T-cell (primary cell): ENCODE results near the gene UMAD1. TPM values are rescaled to one million over a fixed set of nuclear protein-coding genes. Genes with fewer than 3 reads are reported as not detected.

Experiments
- ATAC-seq, 4 experiments: fragments of 200-7000 bp in 3 of 4; fragments of 150-1000 bp in 1 of 4; cut with Tn5 transposase; replicated peaks in 1 of 4; 1 replicate in 3 of 4; 2 replicates in 1 of 4; pipeline ENCODE4 v1.10.0; 2021; ENCODE audit warnings: moderate library complexity in 3 of 4, mild to moderate bottlenecking in 2 of 4, moderate number of reproducible peaks in 1 of 4
- CTCF ChIA-PET, 2 donors: fragments of 300-600 bp; sonication (Branson Sonifier 250); formaldehyde crosslinking; loops; one replicate each; lab custom pipeline; 2022; ENCODE audit warnings: antibody characterized with exemption in 2 of 2; lab: Charles Lee
- POLR2A ChIA-PET, 2 donors: fragments of 300-600 bp; sonication (Branson Sonifier 250); formaldehyde crosslinking; loops; one replicate each; lab custom pipeline; 2022; ENCODE audit warnings: antibody characterized with exemption in 2 of 2; lab: Charles Lee
- DNase-seq, 35 experiments: peaks; one replicate each; pipeline versions ENCODE4 v3.0.0 to v3.0.0-alpha.2; 2013 to 2023
- H3K27ac ChIP-seq: one replicate; pipeline ENCODE4 v1.5.1; 2013; ENCODE audit warnings: low read length
- H3K27me3 ChIP-seq, 2 experiments: replicated peaks in 1 of 2; 1 replicate in 1 of 2; 2 replicates in 1 of 2; pipeline versions ENCODE4 v1.6.1 to v1.7.0; 2013; ENCODE audit warnings: low read length in 1 of 2, mixed read lengths in 1 of 2; ENCODE audit not compliant: control insufficient read depth in 2 of 2, insufficient read depth in 2 of 2; ENCODE audit errors: extremely low read depth in 1 of 2
- H3K36me3 ChIP-seq, 2 donors: 1 replicate in 1 of 2; 2 replicates in 1 of 2; pipeline versions ENCODE4 v1.6.1 to v1.7.0; 2013; ENCODE audit warnings: low read length in 1 of 2; ENCODE audit not compliant: control insufficient read depth in 2 of 2, insufficient read depth in 1 of 2; ENCODE audit errors: extremely low read depth in 1 of 2
- H3K4me1 ChIP-seq, 2 experiments: 1 replicate in 1 of 2; 2 replicates in 1 of 2; pipeline versions ENCODE4 v1.6.1 to v1.7.0; 2013; ENCODE audit warnings: low read length in 2 of 2, mixed read lengths in 1 of 2; ENCODE audit not compliant: insufficient read depth in 2 of 2, control insufficient read depth in 1 of 2; ENCODE audit errors: extremely low read depth in 1 of 2
- H3K4me3 ChIP-seq, 2 donors: 1 replicate in 1 of 2; 2 replicates in 1 of 2; pipeline versions ENCODE4 v1.5.1 to v1.7.0; 2013; ENCODE audit warnings: mild to moderate bottlenecking in 2 of 2, low read length in 1 of 2, moderate library complexity in 1 of 2; ENCODE audit not compliant: control insufficient read depth in 1 of 2; ENCODE audit errors: extremely low read depth in 1 of 2
- H3K9me3 ChIP-seq: 2 replicates; pipeline ENCODE4 v1.7.0; 2013
- H3K27ac Mint-ChIP-seq, 2 donors: one replicate each; pipeline ENCODE4 v1.8.0; 2020 to 2021; ENCODE audit warnings: mild to moderate bottlenecking in 2 of 2, mixed read lengths in 2 of 2
- H3K27me3 Mint-ChIP-seq, 2 donors: one replicate each; pipeline ENCODE4 v1.8.0; 2021 to 2022; ENCODE audit warnings: mixed read lengths in 2 of 2
- H3K36me3 Mint-ChIP-seq: one replicate; pipeline ENCODE4 v1.8.0; 2021; ENCODE audit warnings: mixed read lengths
- H3K4me1 Mint-ChIP-seq, 3 donors: one replicate each; pipeline ENCODE4 v1.8.0; 2020 to 2022; ENCODE audit warnings: mixed read lengths in 3 of 3, mild to moderate bottlenecking in 1 of 3
- H3K4me3 Mint-ChIP-seq, 3 donors: one replicate each; pipeline ENCODE4 v1.8.0; 2020 to 2022; ENCODE audit warnings: mild to moderate bottlenecking in 3 of 3, mixed read lengths in 3 of 3, moderate library complexity in 3 of 3
- H3K9me3 Mint-ChIP-seq, 3 donors: one replicate each; pipeline ENCODE4 v1.8.0; 2020 to 2022; ENCODE audit warnings: mixed read lengths in 3 of 3
- WGBS: methylation state at CpG from one replicate; pipeline ENCODE4 v1.1.5; 2013; ENCODE audit warnings: missing lambda C conversion rate; ENCODE audit not compliant: insufficient coverage; 5-methylcytosine and 5-hydroxymethylcytosine counted together
- total RNA-seq, 35 experiments: library from RNA in 6 of 35; stranded (reverse) in 6 of 35; fragments of 120-200 nt in 1 of 35; gene quantifications; one replicate each; pipeline versions ENCODE4 v1.2.1 to v1.2.4 and lab custom pipeline; 2013 to 2026

Gene UMAD1
- total RNA-seq, 5 donors from 2014 or later (not counting 1 experiment from before 2014, with no cell fraction given) = 13.8 to 19.8 (median 16.6) TPM

- H3K9me3 ChIP-seq = no peaks in the 10 kb centered on the region
- H3K4me3 Mint-ChIP-seq = no peak overlapping the region
- H3K27ac Mint-ChIP-seq = no peak overlapping the region
- H3K4me1 ChIP-seq = no peaks in the 10 kb centered on the region
- ChIA-PET CTCF (interaction anchor here in 1 of 2 donors (1.0 kb wide), 1 partner anchor 69 kb away, joined by 3 read pairs; no protein-coding TSS in a partner anchor), POLR2A (interaction anchor here in 1 of 2 donors (0.6 kb wide), 1 partner anchor 1207 kb away, joined by 3 read pairs; no protein-coding TSS in a partner anchor)
- no peaks in the 10 kb centered on the region for H3K9me3 Mint-ChIP-seq
- H3K4me1 Mint-ChIP-seq = peaks cover 29 to 37% (median 29%) of the 10 kb centered on the region in 3 donors
- no peaks in the 10 kb centered on the region for H3K36me3 ChIP-seq
- H3K27ac ChIP-seq = no peak overlapping the region
- ATAC-seq (no peak), DNase-seq (no peak)
- peaks cover 26% of the 10 kb centered on the region for H3K36me3 Mint-ChIP-seq
- H3K4me3 ChIP-seq = no peak overlapping the region
- H3K27me3 ChIP-seq = no peaks in the 10 kb centered on the region
- H3K27me3 Mint-ChIP-seq = no peaks in the 10 kb centered on the region
- 71% methylated on average over 1 of the region's 1 CpG for WGBS
Measured at GRCh38 chr7:7687800-7688199, 47.2 kb downstream of the UMAD1 start.

- no peaks in the 10 kb centered on the region for H3K9me3 ChIP-seq
- H3K27ac ChIP-seq = no peak overlapping the region
- CTCF ChIA-PET = interaction anchor here in 1 of 2 donors (1.0 kb wide), 1 partner anchor 69 kb away, joined by 3 read pairs; no protein-coding TSS in a partner anchor
- H3K27me3 ChIP-seq = no peaks in the 10 kb centered on the region
- H3K9me3 Mint-ChIP-seq = no peaks in the 10 kb centered on the region
- H3K4me3 Mint-ChIP-seq = no peak overlapping the region
- peaks cover 25 to 33% (median 29%) of the 10 kb centered on the region in 3 donors for H3K4me1 Mint-ChIP-seq
- no peaks in the 10 kb centered on the region for H3K27me3 Mint-ChIP-seq
- no peak for ATAC-seq
- no peaks in the 10 kb centered on the region for H3K36me3 ChIP-seq
- POLR2A ChIA-PET = interaction anchor here in 1 of 2 donors (0.6 kb wide), 1 partner anchor 1208 kb away, joined by 3 read pairs; no protein-coding TSS in a partner anchor
- no peaks in the 10 kb centered on the region for H3K4me1 ChIP-seq
- no peak overlapping the region for H3K4me3 ChIP-seq
- no peak overlapping the region for H3K27ac Mint-ChIP-seq
- 75% methylated on average over 3 of the region's 6 CpGs for WGBS
- H3K36me3 Mint-ChIP-seq = peaks cover 26% of the 10 kb centered on the region
- no peak for DNase-seq
Measured at GRCh38 chr7:7688310-7688709, 47.8 kb downstream of the UMAD1 start.

DNA sequence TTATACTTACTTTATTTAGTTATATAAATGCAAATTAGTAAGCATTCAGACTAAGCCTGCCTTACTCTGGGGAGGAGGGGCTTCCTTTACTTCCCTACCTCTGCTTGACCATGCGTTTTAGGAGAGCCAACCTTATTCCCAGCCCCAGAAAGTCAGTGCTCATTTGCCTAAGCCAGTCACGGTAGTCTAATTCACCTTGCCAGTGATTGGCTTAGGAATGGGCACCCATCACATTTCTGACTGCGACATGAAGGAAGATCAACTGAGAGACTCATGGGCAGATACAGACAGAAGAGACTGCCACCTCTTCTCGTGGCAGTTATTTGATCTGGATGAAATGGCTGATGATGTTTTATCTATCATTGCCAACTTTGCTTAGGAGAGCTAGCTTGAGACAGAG lies 48.4 kb downstream of the UMAD1 start:
- Mint-ChIP-seq H3K4me1 (peaks cover 25 to 31% (median 29%) of the 10 kb centered on the region in 3 donors), H3K9me3 (no peaks in the 10 kb centered on the region), H3K27me3 (no peaks in the 10 kb centered on the region), H3K4me3 (no peak overlapping the region), H3K27ac (no peak overlapping the region), H3K36me3 (peaks cover 26% of the 10 kb centered on the region)
- Histone ChIP-seq H3K27me3 (no peaks in the 10 kb centered on the region), H3K4me1 (no peaks in the 10 kb centered on the region), H3K27ac (no peak overlapping the region), H3K9me3 (no peaks in the 10 kb centered on the region), H3K4me3 (no peak overlapping the region), H3K36me3 (no peaks in the 10 kb centered on the region)
- ATAC-seq (no peak), DNase-seq (no peak)
- ChIA-PET CTCF (interaction anchor here in 1 of 2 donors (0.6 kb wide), 1 partner anchor 167 kb away, joined by 7 read pairs; no protein-coding TSS in a partner anchor), POLR2A (no interaction called here)
- WGBS = 87% methylated on average over 4 of the region's 4 CpGs

- no peaks in the 10 kb centered on the region for H3K27me3 Mint-ChIP-seq
- peaks cover 19 to 27% (median 20%) of the 10 kb centered on the region in 3 donors for H3K4me1 Mint-ChIP-seq
- H3K9me3 ChIP-seq = no peaks in the 10 kb centered on the region
- ATAC-seq = no peak
- H3K27ac Mint-ChIP-seq = no peak overlapping the region
- no peaks in the 10 kb centered on the region for H3K4me1 ChIP-seq
- POLR2A ChIA-PET = no interaction called here
- no peaks in the 10 kb centered on the region for H3K36me3 ChIP-seq
- CTCF ChIA-PET = interaction anchor here (3.7 to 3.9 kb wide), 2 partner anchors 13 kb away, joined by 14 to 18 read pairs; no protein-coding TSS in a partner anchor
- peaks cover 29% of the 10 kb centered on the region for H3K36me3 Mint-ChIP-seq
- peaks cover 2 to 4% (median 3%) of the 10 kb centered on the region in 3 donors for H3K9me3 Mint-ChIP-seq
- no peak overlapping the region for H3K4me3 Mint-ChIP-seq
- H3K27me3 ChIP-seq = no peaks in the 10 kb centered on the region
- H3K4me3 ChIP-seq = no peak overlapping the region
- DNase-seq = no peak
- no peak overlapping the region for H3K27ac ChIP-seq
Measured at GRCh38 chr7:7693881-7694280, 53.3 kb downstream of the UMAD1 start.

- no peak for ATAC-seq
- no peak for DNase-seq
- Mint-ChIP-seq H3K27ac (no peak overlapping the region), H3K9me3 (peaks cover 2 to 4% (median 3%) of the 10 kb centered on the region in 3 donors), H3K4me1 (peaks cover 19 to 26% (median 22%) of the 10 kb centered on the region in 3 donors), H3K4me3 (no peak overlapping the region), H3K27me3 (no peaks in the 10 kb centered on the region), H3K36me3 (peaks cover 26% of the 10 kb centered on the region)
- no peak overlapping the region for H3K4me3 ChIP-seq
- WGBS = no CpG with 5 or more reads among the region's 3 CpGs
- no peaks in the 10 kb centered on the region for H3K27me3 ChIP-seq
- H3K27ac ChIP-seq = no peak overlapping the region
- no peaks in the 10 kb centered on the region for H3K4me1 ChIP-seq
- H3K9me3 ChIP-seq = no peaks in the 10 kb centered on the region
- H3K36me3 ChIP-seq = no peaks in the 10 kb centered on the region
- POLR2A ChIA-PET = interaction anchor here in 1 of 2 donors (0.7 kb wide), 1 partner anchor 117 kb away, joined by 4 read pairs; no protein-coding TSS in a partner anchor
- CTCF ChIA-PET = interaction anchor here in 1 of 2 donors (3.7 kb wide), 1 partner anchor 13 kb away, joined by 18 read pairs; no protein-coding TSS in a partner anchor
Measured at GRCh38 chr7:7694542-7694941, 54.0 kb downstream of the UMAD1 start.

DNA sequence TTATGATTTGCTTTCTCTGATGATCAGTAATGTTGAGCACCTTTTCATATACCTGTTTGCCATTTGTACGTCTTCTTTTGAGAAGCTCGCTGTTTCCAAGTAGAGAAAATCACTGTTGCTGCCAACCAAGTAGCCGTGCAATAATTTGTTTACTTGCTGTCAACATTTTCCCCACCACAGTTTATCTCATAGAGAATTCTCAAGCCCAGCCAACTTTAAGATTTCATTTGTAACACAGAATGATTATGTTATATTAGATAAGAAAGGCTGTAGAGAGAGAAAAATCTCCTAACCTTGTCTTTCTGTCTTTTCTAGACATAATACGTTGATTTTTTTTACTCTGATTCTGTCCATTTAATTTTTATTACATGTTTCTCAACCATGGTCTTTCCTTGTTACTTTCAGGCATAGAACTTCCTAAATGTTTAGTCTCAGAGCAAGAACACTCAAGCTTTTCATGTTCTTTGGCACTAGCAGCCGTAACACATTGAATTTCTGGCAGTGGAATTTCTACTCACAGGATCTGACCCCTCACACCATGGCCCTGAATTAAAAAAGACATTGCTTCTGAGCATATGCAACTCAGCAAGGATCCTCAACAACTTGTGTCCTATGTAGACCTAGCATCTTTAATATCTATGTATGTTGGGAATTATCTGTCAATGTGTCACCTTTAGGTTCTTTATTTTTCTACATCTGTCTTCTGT lies 54.7 kb downstream of the UMAD1 start:
- no peak for ATAC-seq
- Histone ChIP-seq H3K27ac (no peak overlapping the region), H3K36me3 (no peaks in the 10 kb centered on the region), H3K4me3 (no peak overlapping the region), H3K9me3 (no peaks in the 10 kb centered on the region), H3K27me3 (no peaks in the 10 kb centered on the region), H3K4me1 (no peaks in the 10 kb centered on the region)
- Mint-ChIP-seq H3K27ac (no peak overlapping the region), H3K36me3 (peaks cover 26% of the 10 kb centered on the region), H3K9me3 (peaks cover 2 to 4% (median 3%) of the 10 kb centered on the region in 3 donors), H3K4me1 (peaks cover 26 to 32% (median 26%) of the 10 kb centered on the region in 3 donors), H3K4me3 (no peak overlapping the region), H3K27me3 (no peaks in the 10 kb centered on the region)
- CTCF ChIA-PET = interaction anchor here (0.6 to 3.7 kb wide), 2 partner anchors 12 to 14 kb away, joined by 4 to 18 read pairs; no protein-coding TSS in a partner anchor
- 100% methylated on average over 2 of the region's 5 CpGs for WGBS
- DNase-seq = no peak
- POLR2A ChIA-PET = interaction anchor here in 1 of 2 donors (0.6 to 0.7 kb wide), 2 partner anchors 55 to 118 kb away, joined by 4 read pairs; no protein-coding TSS in a partner anchor
